Trophoblast cell (in vitro differentiated cells and primary cell): Measurements from ENCODE around the gene CELF4.

Source experiments
- DNase-seq, 2 donors: peaks; one replicate each; pipeline ENCODE4 v3.0.0-alpha.2; 2016
- H2AFZ ChIP-seq: 2 replicates; pipeline ENCODE4 v1.6.1; 2013; ENCODE audit warnings: low read length, moderate library complexity, mild to moderate bottlenecking; ENCODE audit not compliant: insufficient read depth, poor library complexity
- H2AK5ac ChIP-seq: 2 replicates; pipeline ENCODE4 v1.6.1; 2013; ENCODE audit warnings: mild to moderate bottlenecking, low read length
- H2BK120ac ChIP-seq: 2 replicates; pipeline ENCODE4 v1.6.1; 2013; ENCODE audit warnings: low read length, mild to moderate bottlenecking, moderate library complexity; ENCODE audit not compliant: insufficient read depth, poor library complexity
- H2BK12ac ChIP-seq: 2 replicates; pipeline ENCODE4 v1.6.1; 2013; ENCODE audit warnings: mild to moderate bottlenecking, low read length, moderate library complexity
- H2BK5ac ChIP-seq: 2 replicates; pipeline ENCODE4 v1.6.1; 2013; ENCODE audit warnings: low read length, low read depth, moderate library complexity, mild to moderate bottlenecking; ENCODE audit not compliant: poor library complexity
- H3K14ac ChIP-seq: 2 replicates; pipeline ENCODE4 v1.6.1; 2013; ENCODE audit warnings: mild to moderate bottlenecking, low read length
- H3K18ac ChIP-seq: 2 replicates; pipeline ENCODE4 v1.6.1; 2013; ENCODE audit warnings: mild to moderate bottlenecking, low read length
- H3K23ac ChIP-seq: 2 replicates; pipeline ENCODE4 v1.6.1; 2013; ENCODE audit warnings: low read length
- H3K27ac ChIP-seq: 2 replicates; pipeline ENCODE4 v1.5.1; 2013; ENCODE audit warnings: low read depth, mild to moderate bottlenecking, inconsistent platforms, low read length, moderate library complexity
- H3K27me3 ChIP-seq: 2 replicates; pipeline ENCODE4 v1.6.1; 2013; ENCODE audit warnings: inconsistent platforms, mild to moderate bottlenecking, low read length, moderate library complexity; ENCODE audit not compliant: insufficient read depth
- H3K36me3 ChIP-seq, 2 experiments: 1 replicate in 1 of 2; 2 replicates in 1 of 2; pipeline ENCODE4 v1.6.1; 2013; ENCODE audit warnings: low read length in 2 of 2, mild to moderate bottlenecking in 2 of 2, moderate library complexity in 1 of 2; ENCODE audit not compliant: insufficient read depth in 2 of 2, control insufficient read depth in 1 of 2
- H3K4ac ChIP-seq: 2 replicates; pipeline ENCODE4 v1.6.1; 2013; ENCODE audit warnings: low read depth, mild to moderate bottlenecking, low read length, moderate library complexity
- H3K4me1 ChIP-seq, 2 experiments: 1 replicate in 1 of 2; 2 replicates in 1 of 2; pipeline ENCODE4 v1.6.1; 2013; ENCODE audit warnings: low read length in 2 of 2, mild to moderate bottlenecking in 2 of 2, moderate library complexity in 1 of 2; ENCODE audit not compliant: insufficient read depth in 2 of 2, control insufficient read depth in 1 of 2
- H3K4me2 ChIP-seq: 2 replicates; pipeline ENCODE4 v1.6.1; 2013; ENCODE audit warnings: inconsistent platforms, mild to moderate bottlenecking, low read length, moderate library complexity
- H3K4me3 ChIP-seq: 2 replicates; pipeline ENCODE4 v1.5.1; 2013; ENCODE audit warnings: mild to moderate bottlenecking, low read depth, low read length, inconsistent platforms
- H3K79me1 ChIP-seq: one replicate; pipeline ENCODE4 v1.6.1; 2013; ENCODE audit warnings: low read length
- H3K79me2 ChIP-seq: 2 replicates; pipeline ENCODE4 v1.6.1; 2013; ENCODE audit warnings: low read length, mild to moderate bottlenecking; ENCODE audit not compliant: control insufficient read depth, insufficient read depth, poor library complexity
- H3K9ac ChIP-seq: 2 replicates; pipeline ENCODE4 v1.6.1; 2013; ENCODE audit warnings: mild to moderate bottlenecking, low read length
- H3K9me3 ChIP-seq: 2 replicates; pipeline ENCODE4 v1.6.1; 2013; ENCODE audit warnings: low read depth, mild to moderate bottlenecking, control low read depth, inconsistent platforms, low read length; ENCODE audit not compliant: insufficient read depth
- H4K12ac ChIP-seq: 2 replicates; pipeline ENCODE4 v1.6.1; 2013; ENCODE audit warnings: low read depth, mild to moderate bottlenecking, low read length, moderate library complexity
- H4K8ac ChIP-seq: 2 replicates; pipeline ENCODE4 v1.6.1; 2013; ENCODE audit warnings: low read depth, mild to moderate bottlenecking, low read length, moderate library complexity
- H4K91ac ChIP-seq: one replicate; pipeline ENCODE4 v1.6.1; 2013; ENCODE audit warnings: low read depth, mild to moderate bottlenecking, low read length, moderate library complexity
- WGBS: extraction: QIAGEN DNeasy Blood & Tissue Kit; methylation state at CpG from one replicate; pipeline ENCODE4 v1.1.7; 2013; ENCODE audit warnings: missing lambda C conversion rate; ENCODE audit not compliant: insufficient read length, insufficient coverage; ENCODE audit errors: extremely low coverage; 5-methylcytosine and 5-hydroxymethylcytosine counted together

The CELF4 gene

DNA sequence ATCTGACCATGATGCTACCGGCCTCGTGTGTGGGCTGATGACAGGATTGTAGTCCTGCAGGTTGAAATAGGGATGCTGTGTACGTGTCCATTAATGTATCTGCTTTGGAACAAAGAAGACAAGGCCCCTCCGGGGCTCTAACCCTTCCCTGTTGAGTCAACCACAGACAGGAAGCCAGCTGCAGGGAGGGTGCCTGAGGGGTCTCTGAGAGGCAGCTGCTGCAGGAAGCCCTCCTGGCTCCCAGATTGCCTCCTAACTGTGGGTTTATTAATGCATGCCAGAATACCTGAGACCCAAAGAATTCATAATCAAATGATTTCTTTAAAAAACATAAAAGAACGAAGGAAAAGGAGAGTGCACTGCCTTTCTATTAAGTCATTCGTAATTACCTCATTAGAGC, 140.4 kb downstream of the CELF4 start:
- Histone ChIP-seq H2AK5ac (no peak overlapping the region), H3K23ac (no peak overlapping the region), H3K14ac (no peak overlapping the region), H3K9ac (no peak overlapping the region), H3K27me3 (no peaks in the 10 kb centered on the region), H2AFZ (no peak overlapping the region), H3K27ac (no peak overlapping the region), H3K79me1 (no peaks in the 10 kb centered on the region), H3K18ac (no peak overlapping the region), H4K12ac (no peak overlapping the region), H3K9me3 (no peaks in the 10 kb centered on the region), H3K4me2 (no peak overlapping the region), H3K4me3 (no peak overlapping the region), H2BK12ac (no peak overlapping the region), H3K4ac (no peak overlapping the region), H4K91ac (no peak overlapping the region), H4K8ac (no peak overlapping the region), H3K4me1 (peaks cover 7 to 9% of the 10 kb centered on the region in 2 experiments), H2BK5ac (no peak overlapping the region), H3K36me3 (no peaks in the 10 kb centered on the region), H3K79me2 (no peaks in the 10 kb centered on the region), H2BK120ac (no peak overlapping the region)
- DNase-seq = peak; percentile 35 to 66
- no CpG with 5 or more reads among the region's 6 CpGs for WGBS

DNA sequence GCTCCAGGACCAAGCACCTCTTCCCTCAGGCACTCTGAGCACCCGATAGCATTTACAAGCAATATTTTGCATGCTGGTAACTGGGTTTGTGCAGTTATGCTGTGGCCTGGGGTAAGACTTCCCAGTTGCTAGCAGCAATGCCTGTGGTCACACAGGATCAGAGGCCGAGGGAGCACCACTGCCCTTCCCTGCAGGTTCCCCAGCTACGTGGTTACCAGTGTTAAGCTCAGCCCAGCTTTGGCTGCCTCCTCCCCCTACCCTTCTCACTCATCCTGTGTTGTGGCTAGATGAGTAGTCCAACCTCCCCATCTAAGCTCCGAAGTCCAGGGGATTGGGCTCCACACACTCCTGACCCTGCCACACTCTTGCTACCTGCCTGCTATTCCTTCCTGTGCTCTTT, 141.1 kb downstream of the CELF4 start:
- Histone ChIP-seq H2BK5ac (no peak overlapping the region), H2AFZ (no peak overlapping the region), H3K36me3 (no peaks in the 10 kb centered on the region), H3K14ac (no peak overlapping the region), H2BK12ac (no peak overlapping the region), H4K8ac (no peak overlapping the region), H4K91ac (peak overlapping the region; percentile 29), H3K9ac (no peak overlapping the region), H2BK120ac (no peak overlapping the region), H3K27ac (no peak overlapping the region), H3K4ac (no peak overlapping the region), H3K18ac (no peak overlapping the region), H3K4me3 (no peak overlapping the region), H3K4me1 (peaks cover 7 to 9% of the 10 kb centered on the region in 2 experiments), H2AK5ac (no peak overlapping the region), H3K27me3 (no peaks in the 10 kb centered on the region), H3K79me1 (no peaks in the 10 kb centered on the region), H3K4me2 (no peak overlapping the region), H3K79me2 (no peaks in the 10 kb centered on the region), H3K23ac (no peak overlapping the region), H3K9me3 (no peaks in the 10 kb centered on the region), H4K12ac (no peak overlapping the region)
- no CpG with 5 or more reads among the region's 4 CpGs for WGBS
- peak in 1 of 2 donors; percentile 16 for DNase-seq

DNA sequence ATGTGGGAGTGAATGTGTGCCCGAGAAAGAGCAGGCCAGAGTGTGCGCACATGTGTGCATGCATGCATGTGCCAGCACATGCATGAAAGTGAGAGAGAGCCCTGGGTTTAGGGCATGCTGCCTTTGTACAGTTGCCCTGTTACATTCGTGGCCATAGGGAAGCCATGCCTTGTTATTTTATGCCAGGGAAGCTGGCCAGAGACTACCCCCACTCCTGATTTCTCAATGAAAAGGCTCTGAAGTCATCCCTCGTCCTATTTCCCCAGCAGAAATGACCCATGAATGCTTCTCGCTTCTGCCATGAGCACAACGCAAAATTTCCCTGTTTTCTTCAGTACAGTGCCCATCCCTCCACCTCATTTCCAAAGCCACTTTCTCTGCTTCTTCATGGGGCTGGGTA, 143.0 kb downstream of the CELF4 start:
- Histone ChIP-seq H3K9ac (no peak overlapping the region), H3K36me3 (no peaks in the 10 kb centered on the region), H4K8ac (no peak overlapping the region), H3K4me2 (no peak overlapping the region), H2BK12ac (no peak overlapping the region), H2BK5ac (no peak overlapping the region), H3K4me3 (no peak overlapping the region), H3K79me1 (no peaks in the 10 kb centered on the region), H3K14ac (no peak overlapping the region), H3K9me3 (no peaks in the 10 kb centered on the region), H3K4me1 (peaks cover 7 to 9% of the 10 kb centered on the region in 2 experiments), H3K4ac (no peak overlapping the region), H4K12ac (no peak overlapping the region), H3K27ac (no peak overlapping the region), H2AFZ (no peak overlapping the region), H3K18ac (no peak overlapping the region), H3K23ac (no peak overlapping the region), H2AK5ac (no peak overlapping the region), H4K91ac (no peak overlapping the region), H3K79me2 (no peaks in the 10 kb centered on the region), H2BK120ac (no peak overlapping the region), H3K27me3 (no peaks in the 10 kb centered on the region)
- DNase-seq = no peak
- WGBS = no CpG with 5 or more reads among the region's 6 CpGs

DNA sequence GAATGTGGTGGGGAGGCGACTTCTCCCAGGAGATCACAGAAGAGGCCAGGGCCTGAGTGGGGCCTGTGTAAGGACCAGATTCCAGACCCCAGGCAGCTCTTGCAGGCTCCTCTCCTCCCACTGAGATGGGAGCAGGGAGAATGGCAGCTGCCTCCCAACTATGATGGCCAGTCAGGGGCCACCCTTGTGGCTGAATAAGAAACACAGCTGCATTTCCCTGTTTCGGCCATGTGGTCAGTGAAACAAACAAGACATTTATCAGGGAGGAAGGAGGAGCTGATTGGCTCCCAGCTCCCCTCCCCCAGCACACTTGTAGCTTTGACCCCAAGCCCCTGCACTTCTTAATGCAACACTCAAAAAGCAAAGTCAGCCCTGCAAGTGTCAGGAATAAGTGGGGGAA, 143.5 kb downstream of the CELF4 start:
- no peak overlapping the region for H2BK12ac ChIP-seq
- H3K27me3 ChIP-seq = no peaks in the 10 kb centered on the region
- H3K9ac ChIP-seq = no peak overlapping the region
- DNase-seq = no peak
- no peak overlapping the region for H3K4ac ChIP-seq
- no peak overlapping the region for H4K91ac ChIP-seq
- no peak overlapping the region for H3K14ac ChIP-seq
- H3K23ac ChIP-seq = no peak overlapping the region
- WGBS = no CpG with 5 or more reads among the region's 2 CpGs
- H4K8ac ChIP-seq = no peak overlapping the region
- H2AK5ac ChIP-seq = no peak overlapping the region
- H3K4me2 ChIP-seq = no peak overlapping the region
- peaks cover 7 to 9% of the 10 kb centered on the region in 2 experiments for H3K4me1 ChIP-seq
- H3K4me3 ChIP-seq = no peak overlapping the region
- H3K36me3 ChIP-seq = no peaks in the 10 kb centered on the region
- H3K18ac ChIP-seq = no peak overlapping the region
- H3K79me2 ChIP-seq = no peaks in the 10 kb centered on the region
- no peak overlapping the region for H3K27ac ChIP-seq
- no peak overlapping the region for H4K12ac ChIP-seq
- H2BK120ac ChIP-seq = no peak overlapping the region
- no peak overlapping the region for H2AFZ ChIP-seq
- H3K79me1 ChIP-seq = no peaks in the 10 kb centered on the region
- H3K9me3 ChIP-seq = no peaks in the 10 kb centered on the region
- H2BK5ac ChIP-seq = no peak overlapping the region
